SK-N-MC (cell line): ENCODE measurements around the gene ABCB8.

ENCODE experiments used
- DNase-seq: peaks from one replicate; pipeline ENCODE4 v3.0.0-alpha.2; 2011; ENCODE audit warnings: low read depth, low spot score
- H3K27ac ChIP-seq: fragments of 200-600 bp; sonication (generic); 2 replicates; pipeline ENCODE4 v1.5.1; 2016; ENCODE audit warnings: mixed run types
- H3K36me3 ChIP-seq: fragments of 200-600 bp; sonication (generic); 2 replicates; pipeline ENCODE4 v1.6.1; 2017; ENCODE audit warnings: antibody characterized with exemption, low read length, mixed read lengths; ENCODE audit not compliant: insufficient read depth
- H3K4me3 ChIP-seq: fragments of 200-600 bp; sonication (generic); 2 replicates; pipeline ENCODE4 v1.5.1; 2016
- H3K9ac ChIP-seq: fragments of 200-600 bp; sonication (generic); 2 replicates; pipeline ENCODE4 v1.8.0; 2017; ENCODE audit warnings: mixed run types, mixed read lengths; ENCODE audit not compliant: insufficient read length
- H3K9me3 ChIP-seq: fragments of 200-600 bp; sonication (generic); 2 replicates; pipeline ENCODE4 v1.6.1; 2017; ENCODE audit warnings: low read depth, mild to moderate bottlenecking, antibody characterized with exemption, low read length, moderate library complexity, mixed read lengths
- EZH2 ChIP-seq: fragments of 200-600 bp; sonication (generic); IDR thresholded peaks from one replicate; pipeline ENCODE4 v1.6.1; 2017; ENCODE audit warnings: antibody characterized with exemption
- FOXP2 ChIP-seq: optimal IDR thresholded peaks from 2 replicates; pipeline ENCODE3; 2011; ENCODE audit warnings: mild to moderate bottlenecking, moderate library complexity; ENCODE audit not compliant: insufficient read depth; ENCODE audit errors: extremely low read length, control extremely low read depth
- POLR2AphosphoS5 ChIP-seq: IDR thresholded peaks from 2 replicates; pipeline ENCODE4 v1.6.1; 2012; ENCODE audit warnings: mild to moderate bottlenecking, low read depth, low read length, borderline replicate concordance

ABCB8 gene

DNA sequence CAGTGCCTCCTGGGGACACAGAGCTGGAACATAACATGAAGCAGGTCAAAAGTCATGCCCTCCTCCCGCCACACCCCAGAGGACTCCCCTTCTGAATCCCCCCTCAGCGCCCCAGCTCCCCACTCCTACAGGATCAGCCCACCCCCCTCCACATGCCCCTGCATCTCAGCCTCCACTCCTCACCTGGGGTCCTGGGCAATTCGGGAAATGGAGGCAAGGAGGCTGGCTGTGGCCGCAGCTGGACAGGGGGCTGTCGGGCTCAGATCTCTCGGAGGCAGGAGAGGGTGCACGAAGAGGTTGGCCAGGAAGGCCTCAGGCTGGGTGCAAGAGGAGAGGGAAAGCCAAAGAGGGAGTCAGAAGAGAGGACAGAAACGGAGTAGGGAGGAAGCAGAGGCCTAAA is 11.7 kb upstream of the ABCB8 start:
- Histone ChIP-seq H3K4me3 (no peak overlapping the region), H3K9ac (no peak overlapping the region), H3K27ac (no peak overlapping the region), H3K9me3 (no peaks in the 10 kb centered on the region), H3K36me3 (no peaks in the 10 kb centered on the region)
- TF ChIP-seq POLR2AphosphoS5 (no peak), FOXP2 (no peak), EZH2 (no peak)
- no peak for DNase-seq

DNA sequence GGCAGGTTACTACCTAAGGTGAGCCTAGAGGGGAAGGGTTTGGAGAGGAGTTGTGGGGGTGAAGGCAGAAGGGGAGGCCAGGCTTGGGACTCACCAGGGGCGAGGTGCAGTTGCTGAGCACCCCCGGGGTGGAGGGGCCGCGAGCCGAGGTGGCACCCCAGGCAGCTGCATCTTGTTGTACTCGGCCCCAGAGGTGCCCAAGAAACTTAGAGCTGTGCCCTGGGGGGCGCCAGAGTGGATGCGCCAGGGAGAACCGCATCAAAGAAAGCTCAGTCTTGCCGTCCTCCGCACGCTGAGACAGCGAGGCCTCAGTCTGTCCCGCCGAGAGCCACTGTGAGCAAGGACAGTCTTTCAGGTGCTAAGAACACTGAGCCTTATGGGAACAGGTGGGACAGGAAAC is 11.3 kb upstream of the ABCB8 start:
- Histone ChIP-seq H3K9ac (no peak overlapping the region), H3K36me3 (no peaks in the 10 kb centered on the region), H3K27ac (no peak overlapping the region), H3K9me3 (no peaks in the 10 kb centered on the region), H3K4me3 (no peak overlapping the region)
- DNase-seq, result no peak
- TF ChIP-seq FOXP2 (no peak), POLR2AphosphoS5 (no peak), EZH2 (no peak)

DNA sequence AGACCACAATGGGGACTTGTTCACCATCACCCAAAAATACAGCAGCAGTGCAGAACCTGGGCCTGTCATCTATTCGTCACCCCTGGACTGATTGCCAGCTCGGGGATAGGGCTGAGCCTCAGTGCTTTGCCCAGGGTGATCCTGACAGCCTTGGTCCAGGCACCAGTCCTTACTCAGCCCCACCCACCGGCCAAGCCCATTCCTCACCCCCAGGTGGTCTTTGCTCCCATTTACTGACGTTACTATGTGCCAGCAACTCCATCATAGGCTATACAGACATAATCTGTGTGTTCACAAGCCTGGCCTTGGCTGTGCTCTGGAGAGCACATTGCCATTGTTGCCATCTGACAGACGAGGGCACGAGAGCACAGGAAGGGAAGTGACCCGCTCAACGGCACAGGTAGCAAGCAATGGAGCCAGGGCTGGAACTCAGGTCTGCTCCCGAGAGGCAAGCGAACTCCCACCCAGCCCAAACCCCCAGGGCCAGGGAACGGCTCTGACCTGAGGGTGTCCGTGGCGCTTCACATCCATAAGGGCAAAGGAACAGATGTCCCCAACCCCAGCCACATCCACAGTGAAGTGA is 10.8 kb upstream of the ABCB8 start:
- TF ChIP-seq FOXP2, result no peak
- TF ChIP-seq EZH2, result no peak
- no peak for TF ChIP-seq POLR2AphosphoS5
- no peak for DNase-seq
- H3K36me3 ChIP-seq, result no peaks in the 10 kb centered on the region
- no peak overlapping the region for H3K27ac ChIP-seq
- no peaks in the 10 kb centered on the region for H3K9me3 ChIP-seq
- peak overlapping the region; percentile 74 for H3K4me3 ChIP-seq
- no peak overlapping the region for H3K9ac ChIP-seq

DNA sequence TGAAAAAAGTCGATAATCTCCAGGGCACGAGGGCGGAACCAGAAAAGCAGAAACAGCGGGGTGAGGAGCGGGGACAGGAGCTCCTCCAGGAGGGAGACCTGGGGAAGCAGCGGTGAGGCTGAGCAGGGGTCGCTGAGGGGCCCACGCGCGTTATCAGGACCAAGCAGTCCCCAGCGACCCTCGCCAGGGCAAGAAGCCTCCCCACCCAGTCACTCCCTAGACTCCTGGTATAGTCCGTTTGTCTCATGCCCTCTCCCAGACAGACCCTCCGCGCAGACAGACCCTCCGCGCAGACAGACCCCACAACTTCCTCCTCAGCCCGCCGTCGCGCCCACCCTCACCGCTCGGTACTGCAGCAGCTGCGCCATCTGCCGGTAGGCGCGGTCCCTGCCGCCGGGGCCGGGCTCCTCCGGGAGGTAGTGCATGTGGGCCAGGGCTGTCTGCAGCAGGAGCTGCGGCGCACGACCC is 10.3 kb upstream of the ABCB8 start:
- no peaks in the 10 kb centered on the region for H3K36me3 ChIP-seq
- no peak for DNase-seq
- TF ChIP-seq POLR2AphosphoS5, result no peak
- TF ChIP-seq FOXP2, result no peak
- no peak for TF ChIP-seq EZH2
- H3K9ac ChIP-seq, result peak overlapping the region; percentile 71
- H3K4me3 ChIP-seq, result peak overlapping the region; percentile 74
- no peaks in the 10 kb centered on the region for H3K9me3 ChIP-seq
- no peak overlapping the region for H3K27ac ChIP-seq

DNA sequence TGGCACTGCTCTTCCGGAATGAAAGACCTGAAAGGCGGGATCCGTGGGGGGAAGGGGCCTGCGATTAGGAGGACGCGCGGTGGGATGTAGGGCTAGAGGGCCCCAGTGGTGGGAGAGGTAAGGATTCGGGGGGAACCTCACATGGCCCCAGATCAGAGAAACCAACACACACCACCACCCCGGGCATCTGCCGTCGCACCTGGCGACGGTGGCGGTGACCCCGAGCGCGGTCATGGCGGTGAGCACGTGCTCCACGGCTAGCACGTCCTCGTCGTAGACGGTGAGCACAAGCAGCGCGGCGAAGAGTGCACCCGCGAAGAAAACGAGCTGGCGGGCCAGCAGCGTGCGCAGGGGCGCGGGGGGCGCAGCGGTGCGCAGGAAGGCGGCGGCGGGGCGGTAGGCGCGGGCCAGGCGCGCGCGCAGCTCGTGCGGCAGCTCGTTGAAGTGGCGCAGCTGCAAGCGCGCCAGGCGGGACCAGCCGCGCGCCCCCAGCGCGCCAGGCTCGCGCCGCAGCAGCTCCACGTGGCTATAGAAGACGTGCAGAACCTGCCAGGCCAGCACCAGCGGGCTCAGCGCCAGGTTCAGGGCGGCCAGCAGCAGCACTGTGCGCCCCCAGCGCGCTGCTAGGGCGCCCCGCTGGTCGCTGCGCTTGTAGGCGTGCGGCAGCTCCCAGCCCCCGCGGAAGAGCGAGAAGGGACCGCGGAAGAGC is 9.7 kb upstream of the ABCB8 start:
- peak overlapping the region; percentile 74 for H3K4me3 ChIP-seq
- DNase-seq, result no peak

DNA sequence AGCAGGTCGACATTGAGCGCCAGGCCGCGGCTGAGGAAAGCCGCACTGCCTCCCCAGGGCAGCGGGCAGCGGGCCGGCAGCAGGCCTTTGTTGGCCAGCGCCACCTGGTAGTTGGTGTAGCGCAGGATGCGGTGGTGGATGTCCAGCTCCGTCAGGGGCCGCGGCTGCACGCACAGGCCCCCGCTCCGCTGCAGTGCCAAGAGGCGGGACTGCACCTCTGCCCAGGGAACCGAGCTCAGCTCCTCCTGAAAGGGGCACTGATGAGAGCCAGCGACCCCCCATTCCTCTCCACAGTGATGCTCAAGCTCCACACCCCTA is 9.2 kb upstream of the ABCB8 start:
- H3K9ac ChIP-seq, result no peak overlapping the region
- H3K4me3 ChIP-seq, result peak overlapping the region; percentile 74
- H3K36me3 ChIP-seq, result no peaks in the 10 kb centered on the region
- no peak overlapping the region for H3K27ac ChIP-seq
- TF ChIP-seq POLR2AphosphoS5 (no peak), EZH2 (no peak), FOXP2 (no peak)
- no peak for DNase-seq
- H3K9me3 ChIP-seq, result no peaks in the 10 kb centered on the region

More for the DNA sequence above, 9.7 kb upstream of the ABCB8 start:
- Histone ChIP-seq H3K27ac (no peak overlapping the region), H3K9me3 (no peaks in the 10 kb centered on the region), H3K36me3 (no peaks in the 10 kb centered on the region), H3K9ac (peak overlapping the region; percentile 71)
- TF ChIP-seq FOXP2 (no peak), EZH2 (no peak), POLR2AphosphoS5 (no peak)

DNA sequence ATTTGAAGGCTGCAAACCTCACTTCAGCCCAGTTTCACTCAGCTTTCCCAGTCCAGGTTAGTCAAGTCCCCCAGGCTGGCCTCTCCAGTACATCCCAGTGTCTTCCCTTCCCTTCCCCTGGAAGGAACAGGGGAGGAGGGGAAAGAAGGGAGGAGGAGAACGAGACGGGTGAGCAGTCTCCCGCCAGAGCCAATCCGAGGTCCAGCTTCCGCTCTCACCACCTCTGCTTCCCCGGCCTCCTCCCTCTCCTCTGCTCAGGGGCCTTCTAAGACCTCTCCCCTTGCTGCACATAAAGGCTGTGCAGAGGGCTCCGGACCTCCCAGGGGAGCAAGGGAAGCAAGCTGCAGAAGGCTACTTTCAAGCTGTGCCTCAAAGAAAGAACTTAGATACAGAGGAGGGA is 8.0 kb upstream of the ABCB8 start:
- H3K9me3 ChIP-seq, result no peaks in the 10 kb centered on the region
- no peak overlapping the region for H3K4me3 ChIP-seq
- no peak for DNase-seq
- TF ChIP-seq EZH2 (no peak), POLR2AphosphoS5 (no peak), FOXP2 (no peak)
- no peak overlapping the region for H3K9ac ChIP-seq
- no peak overlapping the region for H3K27ac ChIP-seq
- H3K36me3 ChIP-seq, result no peaks in the 10 kb centered on the region

DNA sequence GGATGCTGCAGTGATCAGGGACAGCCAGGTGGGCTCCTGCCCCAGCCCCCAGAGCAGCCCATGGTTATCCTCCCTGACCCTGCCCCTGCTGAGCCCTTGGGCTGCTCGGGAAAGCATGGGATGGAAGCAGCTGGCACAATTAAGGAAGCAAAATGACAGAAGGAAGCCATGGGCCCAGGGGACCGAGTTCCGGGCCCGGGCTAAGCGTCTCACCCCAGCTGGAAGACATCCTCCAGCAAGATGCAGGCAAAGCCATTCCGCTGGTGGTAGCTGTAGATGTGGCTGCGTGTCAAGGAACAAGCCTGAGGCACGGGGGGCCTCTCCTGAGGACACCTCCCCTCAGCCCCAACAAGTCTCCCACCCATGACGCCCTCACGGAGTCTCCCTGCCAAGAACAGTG is 5.0 kb upstream of the ABCB8 start:
- TF ChIP-seq EZH2, result no peak
- TF ChIP-seq POLR2AphosphoS5, result no peak
- no peak for TF ChIP-seq FOXP2
- Histone ChIP-seq H3K36me3 (no peaks in the 10 kb centered on the region), H3K4me3 (no peak overlapping the region), H3K27ac (no peak overlapping the region), H3K9ac (no peak overlapping the region), H3K9me3 (no peaks in the 10 kb centered on the region)
- no peak for DNase-seq

DNA sequence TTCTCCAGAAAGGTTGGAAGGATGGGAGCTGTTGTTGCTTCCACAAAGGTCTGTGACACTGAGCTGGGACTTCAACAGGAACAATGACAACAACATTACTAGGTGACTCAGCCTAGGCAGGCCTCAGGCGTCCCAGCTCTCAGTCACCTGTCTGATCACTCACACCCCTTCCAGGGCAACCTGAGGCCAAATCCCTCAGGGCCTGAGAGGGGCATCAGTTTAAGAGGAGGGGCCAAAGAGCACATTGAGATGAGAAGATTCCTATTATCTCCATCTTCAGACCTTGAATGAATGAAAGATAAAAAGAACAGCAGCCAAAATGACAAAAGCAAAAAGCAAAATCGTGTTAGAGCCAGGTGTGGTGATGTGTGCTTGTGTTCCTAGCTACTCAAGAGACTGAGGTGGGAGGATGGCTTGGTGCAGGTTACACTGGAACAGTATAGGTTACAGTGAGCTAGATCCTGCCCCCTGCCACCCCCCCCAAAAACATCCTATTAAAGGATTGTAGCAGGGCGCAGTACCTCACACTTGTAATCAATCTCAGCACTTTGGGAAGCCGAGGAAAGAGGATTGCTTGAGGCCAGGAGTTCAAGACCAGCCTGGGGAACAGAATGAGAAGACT is 3.7 kb upstream of the ABCB8 start, which contains the start of gene ATG9B:
TSS of gene ATG9B (minus strand) at position 60 of the 622 bp plus-strand sequence. CDS start 71 bp downstream, outside the sequence.
- H3K9me3 ChIP-seq, result no peaks in the 10 kb centered on the region
- H3K9ac ChIP-seq, result no peak within 1 kb of the TSS
- TF ChIP-seq FOXP2 (no peak), EZH2 (no peak), POLR2AphosphoS5 (no peak)
- DNase-seq, result no peak
- no peak within 1 kb of the TSS for H3K27ac ChIP-seq
- H3K4me3 ChIP-seq, result no peak within 1 kb of the TSS
- H3K36me3 ChIP-seq, result no peaks in the 10 kb centered on the region
